Skeletal muscle cell (primary cell): ENCODE measurements around the gene PPP1R13L.

ENCODE experiments used
- DNase-seq: peaks from one replicate; pipeline ENCODE4 v3.0.0-alpha.2; 2010; ENCODE audit warnings: low read depth
- H3K4me3 ChIP-seq: 2 replicates; pipeline ENCODE4 v1.5.1; 2011; ENCODE audit warnings: low read depth, mild to moderate bottlenecking, control low read depth, low read length, moderate library complexity

PPP1R13L gene, protein sequence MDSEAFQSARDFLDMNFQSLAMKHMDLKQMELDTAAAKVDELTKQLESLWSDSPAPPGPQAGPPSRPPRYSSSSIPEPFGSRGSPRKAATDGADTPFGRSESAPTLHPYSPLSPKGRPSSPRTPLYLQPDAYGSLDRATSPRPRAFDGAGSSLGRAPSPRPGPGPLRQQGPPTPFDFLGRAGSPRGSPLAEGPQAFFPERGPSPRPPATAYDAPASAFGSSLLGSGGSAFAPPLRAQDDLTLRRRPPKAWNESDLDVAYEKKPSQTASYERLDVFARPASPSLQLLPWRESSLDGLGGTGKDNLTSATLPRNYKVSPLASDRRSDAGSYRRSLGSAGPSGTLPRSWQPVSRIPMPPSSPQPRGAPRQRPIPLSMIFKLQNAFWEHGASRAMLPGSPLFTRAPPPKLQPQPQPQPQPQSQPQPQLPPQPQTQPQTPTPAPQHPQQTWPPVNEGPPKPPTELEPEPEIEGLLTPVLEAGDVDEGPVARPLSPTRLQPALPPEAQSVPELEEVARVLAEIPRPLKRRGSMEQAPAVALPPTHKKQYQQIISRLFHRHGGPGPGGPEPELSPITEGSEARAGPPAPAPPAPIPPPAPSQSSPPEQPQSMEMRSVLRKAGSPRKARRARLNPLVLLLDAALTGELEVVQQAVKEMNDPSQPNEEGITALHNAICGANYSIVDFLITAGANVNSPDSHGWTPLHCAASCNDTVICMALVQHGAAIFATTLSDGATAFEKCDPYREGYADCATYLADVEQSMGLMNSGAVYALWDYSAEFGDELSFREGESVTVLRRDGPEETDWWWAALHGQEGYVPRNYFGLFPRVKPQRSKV

DNA sequence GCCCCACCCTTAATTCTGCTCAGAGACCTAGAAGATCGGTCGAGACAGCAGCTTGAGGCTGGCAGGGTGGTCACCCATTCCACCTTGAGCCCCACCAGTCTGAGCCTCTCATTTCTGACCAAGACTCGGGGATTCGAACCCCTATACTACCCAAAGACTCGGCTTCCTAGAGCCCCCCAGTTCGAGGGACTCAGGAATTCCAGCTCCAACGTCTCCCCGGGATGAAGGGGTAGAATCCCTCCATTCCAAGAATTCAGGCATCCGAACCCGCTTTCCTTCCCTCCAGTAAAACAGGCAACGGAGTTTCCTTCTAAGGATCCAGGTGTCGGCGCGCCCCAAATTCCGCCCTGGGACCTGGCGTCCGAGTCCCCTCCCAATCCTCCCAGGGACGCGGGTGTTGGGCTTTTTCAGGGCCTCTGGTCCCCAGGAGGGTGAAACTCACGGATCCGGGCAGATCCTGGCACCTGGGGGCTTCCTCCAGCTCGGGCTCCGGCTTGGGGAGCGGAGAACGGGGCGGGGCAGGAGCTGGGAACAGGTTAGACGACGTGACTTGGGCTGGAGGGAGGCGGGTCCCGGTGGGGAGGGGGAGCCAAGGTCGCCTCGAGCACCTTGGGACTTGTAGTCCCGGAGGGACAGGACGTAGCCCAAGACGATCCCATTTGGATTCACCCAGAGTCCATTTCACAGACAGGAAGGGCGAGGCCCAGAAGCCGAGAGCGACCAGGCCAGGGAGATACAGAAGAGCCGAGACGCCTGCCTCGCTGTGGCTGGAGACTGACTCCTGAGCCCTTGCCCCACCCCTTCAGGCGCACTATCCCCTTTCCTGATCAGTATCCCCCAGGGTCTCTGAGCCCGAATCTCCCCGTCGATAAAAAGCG, at the start of gene PPP1R13L:
Gene PPP1R13L (minus strand): TSS at position 513 of the 878 bp plus-strand sequence. CDS start 6,751 bp downstream, outside the sequence.
- H3K4me3 ChIP-seq, result peak within 1 kb of the TSS; percentile 97
- DNase-seq, result no peak

DNA sequence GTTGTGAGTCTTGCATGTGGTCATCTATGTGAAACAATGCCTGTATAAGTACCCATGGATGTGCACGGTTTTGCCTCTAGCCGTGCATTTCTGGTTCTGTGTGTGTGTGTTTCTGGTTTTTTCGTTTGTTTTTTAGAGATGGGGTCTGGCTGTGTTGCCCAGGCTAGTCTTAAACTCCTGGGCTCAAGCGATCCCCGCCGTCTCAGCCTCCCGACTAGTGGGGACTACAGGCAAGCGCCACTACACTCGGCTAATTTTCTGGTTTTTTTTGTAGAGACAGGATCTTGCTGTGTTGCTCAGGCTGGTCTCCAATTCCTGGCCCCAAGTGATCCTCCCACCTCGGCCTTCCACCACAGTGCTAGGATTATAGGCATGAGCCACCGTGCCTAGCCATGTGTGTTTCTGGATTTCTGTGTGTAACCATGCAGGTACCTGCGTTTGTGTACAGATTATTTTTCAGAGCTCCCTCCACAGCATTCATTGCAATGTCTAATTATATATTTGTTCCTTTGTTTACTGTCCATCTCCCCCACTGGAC, 47.0 kb upstream of the PPP1R13L start:
- DNase-seq, result no peak
- no peak overlapping the region for H3K4me3 ChIP-seq

DNA sequence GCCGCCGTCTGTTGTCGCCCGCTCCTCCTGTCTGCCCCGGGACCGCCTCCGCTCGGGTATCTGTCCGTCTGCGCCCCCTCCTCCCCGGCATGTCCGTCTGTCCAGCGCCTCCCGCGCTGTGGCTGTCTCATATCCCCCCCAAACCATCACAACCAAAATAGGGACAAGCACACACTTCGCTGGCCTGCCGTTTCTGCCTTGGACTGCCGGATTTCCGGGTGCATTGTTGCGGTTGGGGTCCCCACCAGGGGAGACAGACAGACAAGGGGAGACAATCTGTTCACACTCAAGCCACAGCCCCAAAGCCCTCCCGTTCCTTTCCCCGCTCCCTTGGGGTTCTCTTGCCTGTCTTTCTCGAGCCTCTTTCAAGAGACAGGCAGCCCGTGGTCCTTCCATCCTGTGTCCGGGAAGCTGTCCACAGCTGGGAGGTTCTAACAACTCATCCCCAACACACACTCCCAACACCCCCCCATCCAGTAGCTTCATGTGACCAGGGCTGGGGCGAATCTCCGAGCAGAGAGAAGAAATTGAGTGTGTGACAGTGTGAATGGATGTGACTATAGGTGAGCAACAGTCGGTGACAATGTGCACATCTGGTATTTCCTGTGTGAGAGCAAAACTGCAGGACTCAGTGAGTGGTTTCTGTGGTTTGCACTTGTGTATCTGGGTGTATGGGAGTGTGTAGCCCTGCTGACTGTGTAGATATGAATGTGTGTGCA, 46.4 kb upstream of the PPP1R13L start:
- DNase-seq, result no peak
- H3K4me3 ChIP-seq, result peak overlapping the region; percentile 61

- no peak for DNase-seq
- H3K4me3 ChIP-seq, result peak overlapping the region; percentile 61
These were observed 45.1 kb upstream of the PPP1R13L start for GRCh38 chr19:45450012-45450333.

GRCh38 chr19:45448887-45449299, 44.0 kb upstream of the PPP1R13L start:
- no peak overlapping the region for H3K4me3 ChIP-seq
- DNase-seq, result no peak

- H3K4me3 ChIP-seq, result no peak overlapping the region
- no peak for DNase-seq
These were observed 43.5 kb upstream of the PPP1R13L start for GRCh38 chr19:45448425-45448756.

DNA sequence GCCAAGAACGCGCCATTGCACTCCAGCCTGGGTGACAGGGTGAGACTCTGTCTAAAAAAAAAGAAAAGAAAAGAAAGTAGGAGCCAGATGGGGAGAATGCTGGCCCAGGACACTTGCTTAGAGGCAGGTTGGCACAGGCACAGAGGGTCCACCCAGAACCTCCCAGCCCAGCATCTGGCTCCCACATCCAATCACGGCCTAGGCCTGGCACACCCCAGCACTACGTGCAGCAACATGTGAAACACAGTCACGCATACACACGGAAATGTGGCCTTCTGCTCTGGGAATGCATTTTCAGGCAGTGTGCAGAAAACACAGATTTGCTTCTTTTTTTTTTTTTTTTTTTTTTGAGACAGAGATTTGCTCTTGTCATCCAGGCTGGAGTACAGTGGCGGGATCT, 42.1 kb upstream of the PPP1R13L start:
- DNase-seq, result no peak
- no peak overlapping the region for H3K4me3 ChIP-seq

- H3K4me3 ChIP-seq, result no peak overlapping the region
- no peak for DNase-seq
These were observed 41.4 kb upstream of the PPP1R13L start for GRCh38 chr19:45446295-45446694.

DNA sequence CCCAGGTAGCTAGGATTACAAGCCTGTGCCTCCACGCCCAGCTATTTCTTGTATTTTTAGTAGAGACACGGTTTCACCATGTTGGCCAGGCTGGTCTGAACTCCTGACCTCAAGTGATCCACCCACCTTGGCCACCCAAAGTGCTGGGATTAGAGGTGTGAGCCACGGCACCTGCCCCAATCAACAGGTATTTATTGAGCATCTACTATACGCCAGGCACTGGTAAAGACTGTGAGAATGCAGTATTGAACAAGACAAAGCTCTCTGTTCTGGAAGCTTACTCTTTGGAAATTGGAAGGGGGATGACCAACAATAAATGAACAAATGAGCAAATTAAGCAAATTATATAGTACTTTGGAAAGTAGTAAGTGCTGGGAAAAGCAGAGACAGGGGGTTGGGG, 40.3 kb upstream of the PPP1R13L start:
- DNase-seq, result no peak
- no peak overlapping the region for H3K4me3 ChIP-seq

GRCh38 chr19:45444318-45445041, 39.6 kb upstream of the PPP1R13L start:
- no peak overlapping the region for H3K4me3 ChIP-seq
- DNase-seq, result no peak

GRCh38 chr19:45443462-45444317, 38.8 kb upstream of the PPP1R13L start:
- peak overlapping the region; percentile 39 for H3K4me3 ChIP-seq
- DNase-seq, result peak; percentile 36

DNA sequence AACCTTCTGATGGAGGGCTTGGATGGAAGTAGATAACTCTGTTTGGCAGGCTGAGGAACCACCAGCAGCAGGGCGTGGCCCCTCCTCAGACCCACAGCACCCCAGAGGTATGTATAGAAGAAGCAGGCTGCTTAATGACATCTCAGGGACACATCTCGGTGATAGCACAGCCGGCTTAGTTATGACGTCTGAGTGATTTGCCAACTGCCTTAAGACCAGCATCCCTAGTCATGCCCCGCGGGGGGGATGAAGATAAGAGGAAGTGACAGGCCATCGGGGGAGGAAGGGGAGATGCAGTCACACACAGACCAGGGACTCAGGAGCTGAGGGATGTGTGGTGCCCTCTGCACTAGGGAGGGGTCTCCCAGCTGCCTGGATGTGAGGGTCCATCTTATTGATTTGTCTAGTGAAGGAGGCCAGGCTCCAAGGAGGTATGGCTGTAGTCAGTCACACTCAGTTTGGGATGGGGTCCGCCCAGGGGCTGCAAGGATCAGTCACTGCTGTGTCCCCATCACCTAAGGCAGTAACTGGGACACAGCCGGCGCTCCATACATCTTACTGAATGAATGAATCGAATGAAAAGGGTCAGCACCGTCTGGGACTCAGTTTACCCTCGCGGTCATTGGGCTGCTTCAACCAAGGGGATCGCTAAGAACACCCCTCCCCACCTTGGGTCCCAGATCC, 38.1 kb upstream of the PPP1R13L start:
- H3K4me3 ChIP-seq, result peak overlapping the region; percentile 39
- DNase-seq, result no peak

DNA sequence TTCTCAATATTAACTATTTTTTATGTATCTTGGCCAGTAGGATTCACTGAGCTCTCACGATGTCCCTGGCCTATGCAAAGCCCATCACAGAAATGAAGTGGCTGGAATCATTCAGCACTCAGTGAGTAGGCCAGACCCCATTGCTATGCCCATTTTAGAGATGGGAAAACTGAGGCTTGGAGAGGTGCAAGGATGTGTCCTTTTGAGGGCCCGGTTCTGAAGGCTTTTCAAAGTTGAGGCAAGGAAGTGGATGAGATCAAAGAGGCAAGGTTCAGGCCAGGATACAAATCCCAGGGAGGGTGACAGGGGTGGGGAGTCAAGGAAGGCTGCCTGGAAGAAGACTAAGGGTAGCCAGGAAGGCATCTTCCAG, 37.5 kb upstream of the PPP1R13L start:
- no peak overlapping the region for H3K4me3 ChIP-seq
- DNase-seq, result no peak

- H3K4me3 ChIP-seq, result no peak overlapping the region
- no peak for DNase-seq
These were observed 36.2 kb upstream of the PPP1R13L start for GRCh38 chr19:45440873-45441654.

DNA sequence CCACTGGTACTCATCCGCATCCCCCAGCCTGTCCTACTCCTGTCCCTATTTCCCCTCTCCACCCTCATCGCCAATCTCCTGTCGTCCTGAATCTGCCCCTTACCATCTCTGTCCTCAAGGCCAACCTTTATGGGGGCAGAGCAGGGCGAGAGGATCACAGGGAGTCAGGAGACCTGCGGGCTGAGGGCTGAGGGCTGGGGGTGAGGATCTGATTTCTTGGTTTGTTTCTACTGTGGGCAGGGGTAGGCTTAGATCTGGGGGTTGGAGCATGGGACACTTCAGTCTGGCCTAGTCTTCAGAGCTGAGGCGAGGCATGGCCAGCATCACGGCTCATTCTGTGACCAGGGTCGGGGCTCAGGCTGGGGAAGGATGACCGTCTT, 35.4 kb upstream of the PPP1R13L start:
- DNase-seq, result no peak

DNA sequence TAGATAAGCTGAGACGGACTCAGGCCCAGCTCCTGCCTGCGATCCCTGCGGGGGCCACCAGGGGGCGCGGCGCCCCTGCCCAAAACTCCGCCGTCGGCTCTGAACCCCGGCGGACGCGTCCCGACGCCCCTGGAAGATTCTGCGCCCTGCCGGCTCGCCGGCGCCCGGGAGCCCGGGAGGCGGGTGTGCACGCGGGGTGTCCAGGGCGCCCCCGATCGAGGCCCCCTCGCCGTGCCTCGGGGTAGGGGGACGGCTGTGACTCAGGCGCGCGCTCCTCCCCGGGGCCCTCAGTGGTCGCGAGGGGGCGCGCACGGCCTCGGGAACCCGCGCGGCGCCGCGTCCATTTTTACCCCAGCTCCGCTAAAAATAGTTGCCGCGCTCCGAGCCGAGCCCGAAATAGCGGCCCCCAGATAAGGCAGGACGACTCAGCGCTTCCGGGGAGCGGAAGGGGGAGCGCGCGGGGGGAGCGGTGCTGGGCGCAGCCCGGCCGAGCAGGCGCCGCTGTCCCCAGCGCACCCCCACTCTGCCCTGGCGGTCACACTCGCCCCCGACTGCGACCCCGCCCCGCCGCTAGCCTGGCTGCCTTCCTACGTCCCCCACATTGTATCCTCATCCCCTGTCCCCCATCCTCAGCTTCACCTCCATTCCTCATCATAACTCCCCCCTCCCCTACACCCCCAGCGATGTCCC, 34.8 kb upstream of the PPP1R13L start:
- DNase-seq, result no peak

More for the DNA sequence above, 35.4 kb upstream of the PPP1R13L start:
- H3K4me3 ChIP-seq, result peak overlapping the region; percentile 59

More for the DNA sequence above, 34.8 kb upstream of the PPP1R13L start:
- H3K4me3 ChIP-seq, result peak overlapping the region; percentile 59
